T-cell (primary cell): ENCODE results near the gene GALNTL6. TPM values are rescaled to one million over a fixed set of nuclear protein-coding genes. Genes with fewer than 3 reads are reported as not detected.

Experiments
- ATAC-seq, 4 experiments: fragments of 200-7000 bp in 3 of 4; fragments of 150-1000 bp in 1 of 4; cut with Tn5 transposase; replicated peaks in 1 of 4; 1 replicate in 3 of 4; 2 replicates in 1 of 4; pipeline ENCODE4 v1.10.0; 2021; ENCODE audit warnings: moderate library complexity in 3 of 4, mild to moderate bottlenecking in 2 of 4, moderate number of reproducible peaks in 1 of 4
- CTCF ChIA-PET, 2 donors: fragments of 300-600 bp; sonication (Branson Sonifier 250); formaldehyde crosslinking; loops; one replicate each; lab custom pipeline; 2022; ENCODE audit warnings: antibody characterized with exemption in 2 of 2; lab: Charles Lee
- POLR2A ChIA-PET, 2 donors: fragments of 300-600 bp; sonication (Branson Sonifier 250); formaldehyde crosslinking; loops; one replicate each; lab custom pipeline; 2022; ENCODE audit warnings: antibody characterized with exemption in 2 of 2; lab: Charles Lee
- DNase-seq, 35 experiments: peaks; one replicate each; pipeline versions ENCODE4 v3.0.0 to v3.0.0-alpha.2; 2013 to 2023
- H3K27ac ChIP-seq: one replicate; pipeline ENCODE4 v1.5.1; 2013; ENCODE audit warnings: low read length
- H3K27me3 ChIP-seq, 2 experiments: replicated peaks in 1 of 2; 1 replicate in 1 of 2; 2 replicates in 1 of 2; pipeline versions ENCODE4 v1.6.1 to v1.7.0; 2013; ENCODE audit warnings: low read length in 1 of 2, mixed read lengths in 1 of 2; ENCODE audit not compliant: control insufficient read depth in 2 of 2, insufficient read depth in 2 of 2; ENCODE audit errors: extremely low read depth in 1 of 2
- H3K36me3 ChIP-seq, 2 donors: 1 replicate in 1 of 2; 2 replicates in 1 of 2; pipeline versions ENCODE4 v1.6.1 to v1.7.0; 2013; ENCODE audit warnings: low read length in 1 of 2; ENCODE audit not compliant: control insufficient read depth in 2 of 2, insufficient read depth in 1 of 2; ENCODE audit errors: extremely low read depth in 1 of 2
- H3K4me1 ChIP-seq, 2 experiments: 1 replicate in 1 of 2; 2 replicates in 1 of 2; pipeline versions ENCODE4 v1.6.1 to v1.7.0; 2013; ENCODE audit warnings: low read length in 2 of 2, mixed read lengths in 1 of 2; ENCODE audit not compliant: insufficient read depth in 2 of 2, control insufficient read depth in 1 of 2; ENCODE audit errors: extremely low read depth in 1 of 2
- H3K4me3 ChIP-seq, 2 donors: 1 replicate in 1 of 2; 2 replicates in 1 of 2; pipeline versions ENCODE4 v1.5.1 to v1.7.0; 2013; ENCODE audit warnings: mild to moderate bottlenecking in 2 of 2, low read length in 1 of 2, moderate library complexity in 1 of 2; ENCODE audit not compliant: control insufficient read depth in 1 of 2; ENCODE audit errors: extremely low read depth in 1 of 2
- H3K9me3 ChIP-seq: 2 replicates; pipeline ENCODE4 v1.7.0; 2013
- H3K27ac Mint-ChIP-seq, 2 donors: one replicate each; pipeline ENCODE4 v1.8.0; 2020 to 2021; ENCODE audit warnings: mild to moderate bottlenecking in 2 of 2, mixed read lengths in 2 of 2
- H3K27me3 Mint-ChIP-seq, 2 donors: one replicate each; pipeline ENCODE4 v1.8.0; 2021 to 2022; ENCODE audit warnings: mixed read lengths in 2 of 2
- H3K36me3 Mint-ChIP-seq: one replicate; pipeline ENCODE4 v1.8.0; 2021; ENCODE audit warnings: mixed read lengths
- H3K4me1 Mint-ChIP-seq, 3 donors: one replicate each; pipeline ENCODE4 v1.8.0; 2020 to 2022; ENCODE audit warnings: mixed read lengths in 3 of 3, mild to moderate bottlenecking in 1 of 3
- H3K4me3 Mint-ChIP-seq, 3 donors: one replicate each; pipeline ENCODE4 v1.8.0; 2020 to 2022; ENCODE audit warnings: mild to moderate bottlenecking in 3 of 3, mixed read lengths in 3 of 3, moderate library complexity in 3 of 3
- H3K9me3 Mint-ChIP-seq, 3 donors: one replicate each; pipeline ENCODE4 v1.8.0; 2020 to 2022; ENCODE audit warnings: mixed read lengths in 3 of 3
- whole genome bisulfite sequencing: methylation state at CpG from one replicate; pipeline ENCODE4 v1.1.5; 2013; ENCODE audit warnings: missing lambda C conversion rate; ENCODE audit not compliant: insufficient coverage; 5-methylcytosine and 5-hydroxymethylcytosine counted together
- total RNA-seq, 35 experiments: library from RNA in 6 of 35; stranded (reverse) in 6 of 35; fragments of 120-200 nt in 1 of 35; gene quantifications; one replicate each; pipeline versions ENCODE4 v1.2.1 to v1.2.4 and lab custom pipeline; 2013 to 2026

Gene GALNTL6
- total RNA-seq, 5 donors from 2014 or later (not counting 1 experiment from before 2014, with no cell fraction given): not detected

DNA sequence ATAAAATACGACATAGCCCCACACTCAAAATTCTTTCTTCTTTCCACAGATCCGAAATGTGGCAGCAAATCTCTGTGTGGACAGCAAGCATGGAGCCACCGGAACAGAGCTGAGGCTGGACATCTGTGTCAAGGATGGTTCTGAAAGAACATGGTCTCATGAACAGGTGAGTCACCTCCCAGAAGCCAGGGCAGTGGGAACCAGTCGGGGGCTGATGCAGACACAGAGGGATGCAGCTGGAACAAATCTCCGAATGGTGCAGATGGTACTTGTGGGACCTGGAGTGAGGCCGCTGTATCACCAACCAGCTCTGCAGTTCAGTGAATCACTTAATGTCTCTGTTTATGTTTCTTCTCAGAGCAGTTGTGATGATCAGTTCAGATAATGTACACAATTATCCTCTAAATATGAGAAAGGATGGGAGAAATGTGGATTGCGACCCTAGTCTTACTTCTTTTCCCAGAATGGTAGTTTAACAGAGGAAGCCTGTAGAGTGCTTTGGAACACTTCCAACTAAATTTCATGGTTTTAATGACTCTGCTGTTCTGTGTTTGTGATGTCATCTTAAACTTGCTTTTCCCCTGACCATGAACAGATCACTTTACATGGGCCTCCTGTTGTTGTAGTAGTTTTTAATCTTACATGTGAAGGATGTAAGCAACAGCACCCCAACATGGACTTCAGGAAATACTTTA lies 1196.1 kb downstream of the GALNTL6 start:
- Histone ChIP-seq H3K4me1 (no peaks in the 10 kb centered on the region), H3K27me3 (peaks cover 0 to 1% of the 10 kb centered on the region in 2 experiments), H3K4me3 (no peak overlapping the region), H3K36me3 (no peaks in the 10 kb centered on the region), H3K9me3 (no peaks in the 10 kb centered on the region), H3K27ac (no peak overlapping the region)
- ATAC-seq (no peak), DNase-seq (no peak)
- CTCF ChIA-PET: interaction anchor here in 1 of 2 donors (0.8 to 0.9 kb wide), 2 partner anchors 261 to 442 kb away, joined by 3 read pairs; no protein-coding TSS in a partner anchor
- Mint-ChIP-seq H3K27me3 (no peaks in the 10 kb centered on the region), H3K9me3 (no peaks in the 10 kb centered on the region), H3K27ac (no peak overlapping the region), H3K4me3 (no peak overlapping the region), H3K4me1 (no peaks in the 10 kb centered on the region), H3K36me3 (no peaks in the 10 kb centered on the region)
- POLR2A ChIA-PET: no interaction called here
- WGBS: 96% methylated on average over 3 of the region's 7 CpGs

DNA sequence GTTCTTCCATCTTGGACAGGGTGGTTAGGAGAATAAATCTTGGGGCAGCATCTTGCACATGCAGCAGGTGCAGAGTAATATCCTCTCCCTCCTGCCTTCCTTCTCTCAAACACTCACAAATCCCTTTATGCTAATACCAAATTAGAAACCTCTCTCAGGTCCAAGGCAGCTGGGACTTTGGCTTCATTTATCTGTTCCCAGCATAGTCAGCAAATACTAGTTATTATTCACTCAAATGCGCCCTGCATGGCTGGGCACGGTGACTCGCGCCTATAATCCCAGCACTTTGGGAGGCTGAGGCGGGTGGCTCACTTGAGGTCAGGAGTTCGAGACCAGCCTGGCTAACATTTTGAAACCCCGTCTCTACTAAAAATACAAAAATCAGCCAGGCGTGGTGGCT lies 1199.4 kb downstream of the GALNTL6 start:
- peaks cover 0 to 2% of the 10 kb centered on the region in 2 experiments for H3K27me3 ChIP-seq
- H3K9me3 ChIP-seq: no peaks in the 10 kb centered on the region
- DNase-seq: no peak
- Mint-ChIP-seq H3K27me3 (no peaks in the 10 kb centered on the region), H3K27ac (no peak overlapping the region), H3K4me3 (no peak overlapping the region), H3K36me3 (no peaks in the 10 kb centered on the region), H3K9me3 (no peaks in the 10 kb centered on the region), H3K4me1 (no peaks in the 10 kb centered on the region)
- POLR2A ChIA-PET: no interaction called here
- no peak overlapping the region for H3K4me3 ChIP-seq
- H3K36me3 ChIP-seq: no peaks in the 10 kb centered on the region
- 100% methylated on average over 1 of the region's 8 CpGs for WGBS
- CTCF ChIA-PET: interaction anchor here (0.7 to 3.8 kb wide), 23 partner anchors 9 to 408 kb away, joined by 3 to 108 read pairs (median 6); no protein-coding TSS in a partner anchor
- no peak overlapping the region for H3K27ac ChIP-seq
- no peaks in the 10 kb centered on the region for H3K4me1 ChIP-seq
- ATAC-seq: no peak

DNA sequence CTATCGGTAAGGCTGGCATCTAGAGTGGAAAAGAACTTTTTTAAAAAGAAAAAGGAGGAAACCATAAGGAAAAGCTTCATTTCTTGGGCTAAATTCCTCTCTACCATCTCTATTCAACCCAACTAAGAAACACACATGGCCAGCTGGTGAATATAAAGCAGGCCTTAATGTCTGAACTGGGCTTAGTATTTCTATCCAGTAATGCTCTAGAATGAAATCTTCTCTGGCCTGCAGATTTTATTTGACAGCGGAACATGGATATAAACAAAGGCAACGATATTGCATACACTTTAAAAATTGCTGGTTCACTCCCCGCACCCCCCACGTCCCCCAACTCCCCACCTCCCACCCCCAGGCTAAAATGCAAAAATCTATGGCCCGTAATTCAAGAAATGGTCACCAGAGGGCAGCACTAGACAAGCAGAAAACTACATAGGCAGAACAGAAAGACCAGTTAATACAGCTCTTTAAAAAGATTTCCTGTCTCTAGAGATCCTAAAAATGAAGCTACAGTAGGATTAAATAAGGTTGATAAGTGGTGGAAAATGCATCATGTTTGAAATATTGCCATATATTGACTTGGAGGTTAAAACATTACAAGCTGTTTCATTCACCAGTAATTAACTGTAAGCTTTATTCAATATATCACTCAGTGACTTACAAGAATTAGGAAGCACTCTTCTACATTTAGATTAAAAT lies 1200.2 kb downstream of the GALNTL6 start:
- Histone ChIP-seq H3K27ac (no peak overlapping the region), H3K36me3 (no peaks in the 10 kb centered on the region), H3K4me1 (no peaks in the 10 kb centered on the region), H3K27me3 (peaks cover 0 to 2% of the 10 kb centered on the region in 2 experiments), H3K9me3 (no peaks in the 10 kb centered on the region), H3K4me3 (no peak overlapping the region)
- H3K27me3 Mint-ChIP-seq: no peaks in the 10 kb centered on the region
- ChIA-PET POLR2A (interaction anchor here (0.6 to 1.2 kb wide), 2 partner anchors 10 to 244 kb away, joined by 3 to 4 read pairs; no protein-coding TSS in a partner anchor), CTCF (interaction anchor here (0.5 to 3.8 kb wide), 78 partner anchors 10 to 1254 kb away, joined by 3 to 108 read pairs (median 4); partner anchors contain the start of gene GALNT7 (in 2 of the 2))
- ATAC-seq (peak in 2 of 4 experiments; percentile 53 to 68), DNase-seq (peak in 31 of 35 experiments; percentile 7 to 69 (median 33))
- H3K27ac Mint-ChIP-seq: no peak overlapping the region
- WGBS: no CpG with 5 or more reads among the region's 6 CpGs
- H3K9me3 Mint-ChIP-seq: no peaks in the 10 kb centered on the region
- H3K4me1 Mint-ChIP-seq: no peaks in the 10 kb centered on the region
- H3K36me3 Mint-ChIP-seq: no peaks in the 10 kb centered on the region
- no peak overlapping the region for H3K4me3 Mint-ChIP-seq

DNA sequence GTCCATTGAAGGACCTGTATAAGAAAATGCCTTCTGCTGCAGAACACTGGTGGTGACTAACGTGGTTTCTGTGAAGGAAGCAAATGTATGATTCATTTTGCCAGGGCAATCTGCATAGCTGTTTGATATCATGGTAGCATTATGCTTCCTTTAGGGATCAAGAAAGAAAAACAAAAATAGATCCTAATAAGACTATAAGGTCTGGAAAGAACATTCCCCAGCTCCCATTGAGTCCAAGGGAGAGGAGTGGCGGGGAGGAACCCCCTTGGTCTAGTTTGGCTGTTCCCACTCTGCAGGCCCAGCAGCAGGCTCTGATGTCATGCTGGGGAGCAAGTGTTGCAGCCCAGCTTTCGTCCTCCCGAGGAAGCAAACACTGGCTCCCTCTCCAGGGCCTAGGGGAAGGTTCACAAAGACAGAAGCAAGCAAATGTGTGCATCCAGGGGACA lies 1200.9 kb downstream of the GALNTL6 start:
- Mint-ChIP-seq H3K27me3 (no peaks in the 10 kb centered on the region), H3K9me3 (no peaks in the 10 kb centered on the region), H3K36me3 (no peaks in the 10 kb centered on the region), H3K27ac (no peak overlapping the region), H3K4me1 (no peaks in the 10 kb centered on the region), H3K4me3 (no peak overlapping the region)
- Histone ChIP-seq H3K27me3 (peaks cover 0 to 2% of the 10 kb centered on the region in 2 experiments), H3K4me1 (no peaks in the 10 kb centered on the region), H3K36me3 (no peaks in the 10 kb centered on the region), H3K9me3 (no peaks in the 10 kb centered on the region), H3K4me3 (no peak overlapping the region), H3K27ac (no peak overlapping the region)
- ChIA-PET CTCF (interaction anchor here (0.5 to 3.8 kb wide), 62 partner anchors 9 to 1147 kb away, joined by 3 to 108 read pairs (median 5); partner anchors contain the start of gene GALNT7 (in 2 of the 2)), POLR2A (interaction anchor here in 1 of 2 donors (1.2 kb wide), 1 partner anchor 9 kb away, joined by 4 read pairs; no protein-coding TSS in a partner anchor)
- WGBS: 100% methylated on average over 1 of the region's 4 CpGs
- ATAC-seq (no peak), DNase-seq (no peak)

DNA sequence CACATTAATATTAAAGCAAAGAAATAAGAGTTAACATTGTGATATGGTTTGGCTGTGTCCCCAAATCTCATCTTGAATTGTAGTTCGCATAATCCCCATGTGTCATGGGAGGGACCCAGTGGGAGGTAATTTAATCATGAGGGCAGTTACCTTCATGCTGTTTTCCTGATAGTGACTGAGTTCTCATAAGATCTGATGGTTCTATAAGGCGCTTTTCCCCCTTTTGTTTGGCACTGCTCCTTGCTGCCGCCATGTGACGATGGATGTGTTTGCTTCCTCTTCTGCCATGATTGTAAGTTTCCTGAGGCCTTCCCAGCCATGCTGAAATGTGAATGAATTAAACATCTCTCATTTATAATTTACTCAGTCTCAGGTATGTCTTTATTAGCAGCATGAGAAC lies 1201.6 kb downstream of the GALNTL6 start:
- ChIA-PET CTCF (interaction anchor here in 1 of 2 donors (3.4 to 3.6 kb wide), 2 partner anchors 242 to 287 kb away, joined by 30 to 69 read pairs; no protein-coding TSS in a partner anchor), POLR2A (no interaction called here)
- Mint-ChIP-seq H3K27ac (no peak overlapping the region), H3K4me3 (no peak overlapping the region), H3K27me3 (no peaks in the 10 kb centered on the region), H3K4me1 (no peaks in the 10 kb centered on the region), H3K9me3 (no peaks in the 10 kb centered on the region), H3K36me3 (no peaks in the 10 kb centered on the region)
- Histone ChIP-seq H3K9me3 (no peaks in the 10 kb centered on the region), H3K27ac (no peak overlapping the region), H3K36me3 (no peaks in the 10 kb centered on the region), H3K4me3 (no peak overlapping the region), H3K27me3 (peaks cover 0 to 2% of the 10 kb centered on the region in 2 experiments), H3K4me1 (no peaks in the 10 kb centered on the region)
- ATAC-seq (no peak), DNase-seq (no peak)
- 100% methylated on average over 1 of the region's 4 CpGs for WGBS

- ChIA-PET CTCF (interaction anchor here (1.1 to 1.3 kb wide), 2 partner anchors 240 to 284 kb away, joined by 4 to 5 read pairs; no protein-coding TSS in a partner anchor), POLR2A (no interaction called here)
- H3K36me3 Mint-ChIP-seq: no peaks in the 10 kb centered on the region
- no peak overlapping the region for H3K27ac ChIP-seq
- peaks cover 0 to 2% of the 10 kb centered on the region in 2 experiments for H3K27me3 ChIP-seq
- H3K4me1 ChIP-seq: no peaks in the 10 kb centered on the region
- no peak overlapping the region for H3K27ac Mint-ChIP-seq
- no peak for DNase-seq
- H3K27me3 Mint-ChIP-seq: no peaks in the 10 kb centered on the region
- ATAC-seq: no peak
- no peaks in the 10 kb centered on the region for H3K9me3 ChIP-seq
- no peak overlapping the region for H3K4me3 ChIP-seq
- H3K9me3 Mint-ChIP-seq: no peaks in the 10 kb centered on the region
- H3K36me3 ChIP-seq: no peaks in the 10 kb centered on the region
- H3K4me3 Mint-ChIP-seq: no peak overlapping the region
- H3K4me1 Mint-ChIP-seq: no peaks in the 10 kb centered on the region
These were observed 1204.6 kb downstream of the GALNTL6 start for GRCh38 chr4:173017802-173018201.
